Measurements from ENCODE around the gene DICER1. TPM values are rescaled to one million over a fixed set of nuclear protein-coding genes. Genes with fewer than 3 reads are reported as not detected.
"Not testable (repeated sequence)": the region's sequence is repeated elsewhere in the genome, so short reads cannot be mapped to it uniquely, and the experiment has no call there.

The DICER1 gene
- total RNA-seq, 1 donor from 2014 or later = 57.0 TPM

DNA sequence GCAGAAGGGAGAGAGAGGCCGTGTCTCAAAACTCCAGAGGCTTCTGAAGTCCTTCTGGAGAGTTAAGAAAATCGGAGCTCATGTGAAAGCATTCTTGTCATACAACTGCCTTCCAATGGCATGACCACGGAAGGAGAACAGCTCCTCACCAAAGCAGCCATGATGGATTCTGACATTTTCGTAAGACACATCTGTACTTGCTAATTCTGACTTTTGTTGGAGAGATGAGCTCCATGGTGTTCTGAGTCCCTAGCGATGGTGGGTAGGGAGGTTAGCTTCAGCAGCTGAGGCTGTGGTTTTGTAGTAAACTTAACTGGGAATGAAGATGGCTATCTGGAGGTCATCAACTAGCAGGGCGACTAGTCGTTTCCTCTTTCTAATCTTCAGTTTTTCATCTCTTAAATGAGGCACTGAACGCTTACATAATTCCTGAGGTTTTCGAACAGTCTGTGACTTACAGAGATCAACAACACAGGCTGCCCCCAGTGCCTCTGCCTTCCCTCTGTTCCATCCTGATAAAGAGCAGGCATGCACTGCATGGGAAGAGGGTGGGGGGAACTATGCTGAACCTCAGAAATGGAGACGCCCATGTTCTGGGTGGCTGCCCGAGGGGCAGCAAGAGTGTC is 28.6 kb upstream of the DICER1 start:
- intact Hi-C loops (cut with micrococcal nuclease) = no loop called here

DNA sequence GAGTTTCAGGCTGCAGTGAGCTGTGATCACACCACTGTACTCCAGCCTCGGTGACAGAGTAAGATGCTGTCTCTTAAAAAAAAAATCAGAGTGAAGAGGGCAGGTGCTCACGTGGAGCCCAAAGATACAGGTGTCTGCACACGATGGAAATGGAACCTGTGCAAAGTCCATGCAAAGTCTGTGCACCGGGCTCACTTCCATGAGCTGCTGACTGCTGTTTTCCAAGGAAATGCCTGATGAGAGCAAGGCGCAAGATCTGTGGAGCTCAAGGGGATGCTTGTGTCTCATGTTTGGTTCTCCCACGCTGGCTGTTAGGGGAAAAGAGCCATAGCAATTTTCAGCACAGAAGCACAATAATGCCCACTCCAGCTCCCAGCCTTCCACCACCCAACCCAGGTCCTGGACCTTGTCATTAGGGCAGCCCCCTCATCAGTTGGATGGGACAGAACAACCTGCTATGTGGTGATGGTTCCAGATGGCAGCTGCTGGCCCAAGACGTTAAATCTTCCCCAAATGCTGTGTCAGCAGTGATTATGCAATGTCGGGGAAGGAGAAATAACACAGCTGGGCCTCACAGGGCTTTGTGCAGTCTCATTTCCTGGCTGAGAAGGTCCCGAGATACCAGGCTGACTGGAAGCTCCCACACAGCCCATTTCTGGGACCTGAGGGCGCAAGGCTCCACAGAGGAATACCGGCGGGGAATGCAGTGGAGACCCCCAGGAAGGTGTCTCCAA is 27.9 kb upstream of the DICER1 start:
- intact Hi-C loops (cut with micrococcal nuclease) = no loop called here

DNA sequence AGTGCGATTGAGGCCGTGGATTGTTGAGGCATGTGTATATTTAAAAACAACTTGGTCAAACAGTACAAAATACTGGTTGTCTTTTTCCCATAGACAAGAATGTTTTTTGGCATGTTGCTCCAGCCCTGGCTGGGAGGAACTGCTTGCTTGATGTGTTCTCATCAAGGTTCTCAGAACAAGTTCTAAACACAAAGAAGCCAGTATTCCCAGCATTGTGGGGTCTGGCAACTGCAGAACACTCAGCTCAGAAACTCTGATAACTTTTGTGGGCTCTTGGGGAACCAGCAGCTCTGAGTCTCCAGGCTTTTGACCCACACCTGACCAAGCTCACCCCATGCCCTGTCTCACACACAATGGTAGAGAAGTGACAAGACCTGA is 27.1 kb upstream of the DICER1 start:
- intact Hi-C loops (cut with micrococcal nuclease) = no loop called here

DNA sequence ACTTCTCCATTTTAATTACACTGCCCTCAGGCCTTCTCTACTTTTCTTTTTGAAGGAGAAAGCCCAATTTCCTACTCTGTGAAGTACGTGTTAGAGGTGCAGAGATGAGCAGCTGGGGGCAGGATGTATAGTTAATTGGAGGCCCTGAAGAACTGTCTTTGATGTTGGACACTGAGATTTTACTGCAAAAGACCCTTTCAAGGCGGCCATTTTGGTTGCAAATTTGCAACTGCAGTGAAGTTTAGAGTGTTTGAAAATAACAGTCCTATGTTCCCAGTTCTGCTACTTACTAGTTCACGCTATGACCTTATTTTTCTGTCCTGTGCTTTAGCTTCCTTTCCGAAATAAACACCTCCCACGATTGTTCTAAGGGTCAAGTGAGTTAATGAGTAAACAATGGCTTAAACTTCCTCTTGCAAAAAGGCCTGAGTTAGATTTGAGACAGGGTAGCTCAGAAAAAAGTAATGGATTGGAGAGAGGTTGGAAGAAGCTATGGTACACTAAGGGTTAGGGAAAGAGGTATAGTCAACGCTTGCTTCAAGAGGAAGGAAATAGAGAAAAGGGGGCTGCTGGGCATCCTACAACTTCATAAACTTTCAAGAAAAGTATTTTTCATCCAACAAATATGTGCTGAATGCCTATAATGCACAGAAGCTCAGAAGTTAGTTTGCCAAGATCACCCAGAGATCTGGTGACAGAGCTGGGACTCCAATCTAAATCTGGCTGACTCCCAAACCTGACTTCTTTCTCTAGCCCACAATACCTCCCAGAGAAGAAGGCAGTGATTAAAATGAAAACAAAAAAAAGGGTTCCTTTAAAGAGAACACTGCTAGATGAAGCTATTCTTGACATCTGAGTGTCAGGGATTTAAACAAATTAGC is 26.4 kb upstream of the DICER1 start:
- intact Hi-C loops (cut with micrococcal nuclease) = no loop called here

DNA sequence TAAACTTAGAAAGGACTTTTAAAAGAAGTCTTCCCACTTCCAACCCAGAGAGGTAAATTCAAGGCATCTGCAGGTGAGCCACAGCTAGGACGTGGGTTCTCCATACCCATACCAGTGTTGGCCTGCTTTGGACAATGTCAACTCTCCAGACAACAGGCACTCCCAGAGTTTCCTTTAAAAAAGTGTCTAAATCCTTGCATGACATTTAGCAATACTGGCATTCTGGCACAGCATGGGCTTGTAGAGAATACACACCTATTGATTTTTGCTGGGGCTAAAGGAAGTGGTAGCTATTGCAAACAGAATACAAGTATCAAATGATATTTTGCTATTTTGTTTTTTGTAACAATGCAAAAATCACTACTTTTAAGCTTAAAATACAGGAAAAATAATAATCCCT is 25.8 kb upstream of the DICER1 start:
- intact Hi-C loops (cut with micrococcal nuclease) = no loop called here

DNA sequence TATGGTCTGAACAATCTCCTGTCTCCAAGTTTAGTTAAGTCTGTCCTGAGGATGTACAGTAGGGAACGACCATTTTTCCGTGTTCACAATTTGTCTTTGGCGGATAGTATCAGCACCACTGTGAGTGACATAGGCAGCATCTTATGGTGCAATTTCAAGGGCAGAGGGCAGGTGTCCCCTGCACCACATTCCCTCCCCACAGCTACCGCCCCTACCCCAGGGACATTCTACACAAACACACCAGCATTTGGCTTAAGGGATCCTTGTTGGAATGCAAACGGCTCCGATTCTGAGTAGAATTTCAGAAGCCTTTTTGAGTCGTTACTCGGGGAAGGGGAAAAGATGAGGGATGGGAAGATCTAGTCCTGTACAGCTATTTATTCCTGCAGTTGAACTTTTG is 25.1 kb upstream of the DICER1 start:
- intact Hi-C loops (cut with micrococcal nuclease) = no loop called here

DNA sequence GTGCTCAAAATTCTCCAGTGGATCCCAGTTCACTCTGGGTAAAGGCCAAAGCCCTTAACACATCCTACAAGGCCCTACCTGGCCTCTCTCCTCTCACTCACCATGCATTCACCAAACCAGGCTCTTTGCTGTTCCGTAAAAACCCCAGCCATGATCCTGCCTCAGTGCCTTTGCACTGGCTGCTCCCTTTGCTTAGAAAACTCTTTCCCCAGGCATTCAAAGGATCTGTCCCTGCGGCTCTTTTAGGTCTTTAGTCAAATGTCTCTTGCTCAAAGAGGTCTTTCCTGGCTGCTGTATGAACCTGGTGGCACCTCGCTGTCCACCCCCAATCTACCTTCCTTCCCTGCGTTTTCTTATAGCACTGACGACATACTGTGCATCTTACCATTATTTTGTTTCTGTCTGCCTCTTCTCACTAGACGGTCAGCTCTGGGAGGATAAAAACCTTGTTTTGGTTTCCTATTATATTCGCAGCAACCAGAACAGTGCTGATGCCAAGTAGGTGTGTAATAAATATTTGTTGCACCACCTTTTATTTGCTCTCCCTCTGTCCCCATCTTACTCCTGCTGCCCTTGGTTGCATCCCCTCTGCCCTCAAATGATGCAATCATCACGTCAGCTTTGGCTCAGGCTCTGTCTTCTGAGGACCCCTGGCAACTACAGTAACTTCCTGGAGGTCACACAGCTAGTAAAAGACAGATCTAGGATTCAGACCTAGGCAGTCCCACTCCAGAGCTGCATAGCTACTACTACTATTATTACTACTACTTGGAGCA is 23.8 kb upstream of the DICER1 start:
- intact Hi-C loops (cut with micrococcal nuclease) = no loop called here

DNA sequence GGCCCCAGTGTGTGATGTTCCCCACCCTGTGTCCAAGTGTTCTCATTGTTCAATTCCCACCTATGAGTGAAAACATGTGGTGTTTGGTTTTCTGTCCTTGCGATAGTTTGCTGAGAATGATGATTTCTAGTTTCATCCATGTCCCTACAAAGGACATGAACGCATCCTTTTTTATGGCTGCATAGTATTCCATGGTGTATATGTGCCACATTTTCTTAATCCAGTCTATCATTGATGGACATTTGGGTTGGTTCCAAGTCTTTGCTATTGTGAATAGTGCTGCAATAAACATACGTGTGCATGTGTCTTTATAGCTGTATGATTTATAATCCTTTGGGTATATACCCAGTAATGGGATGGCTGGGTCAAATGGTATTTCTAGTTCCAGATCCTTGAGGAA is 18.3 kb upstream of the DICER1 start:
- intact Hi-C loops (cut with micrococcal nuclease) = not testable (repeated sequence)

DNA sequence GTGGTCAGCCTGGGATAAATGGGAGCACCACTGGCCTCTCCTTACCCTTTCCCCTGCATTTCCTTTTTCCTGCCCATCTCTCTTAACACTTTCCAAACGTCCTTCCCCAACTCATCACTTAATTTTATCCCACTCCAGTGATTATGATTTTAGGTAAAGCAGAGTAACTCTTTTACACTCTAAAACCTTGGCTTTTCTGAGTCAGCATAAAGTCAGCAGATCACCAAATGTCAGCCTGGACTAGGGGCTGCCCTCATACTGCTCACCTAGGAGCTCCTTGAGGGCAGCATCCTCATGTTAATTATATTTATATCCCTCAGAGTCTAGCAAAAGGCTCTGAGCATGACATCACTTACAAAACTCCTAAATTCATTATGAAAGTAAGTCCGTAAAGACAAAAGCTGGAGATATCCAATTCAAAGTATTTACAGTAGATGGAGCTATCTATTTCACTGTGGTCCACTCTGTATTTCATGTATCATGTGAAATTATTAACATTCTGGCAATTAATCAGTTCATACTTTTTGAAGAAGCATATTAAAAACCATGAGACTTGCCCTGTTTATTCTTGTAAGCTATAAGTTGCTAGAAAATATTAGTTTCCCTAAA is 17.0 kb upstream of the DICER1 start:
- intact Hi-C loops (cut with micrococcal nuclease) = no loop called here

DNA sequence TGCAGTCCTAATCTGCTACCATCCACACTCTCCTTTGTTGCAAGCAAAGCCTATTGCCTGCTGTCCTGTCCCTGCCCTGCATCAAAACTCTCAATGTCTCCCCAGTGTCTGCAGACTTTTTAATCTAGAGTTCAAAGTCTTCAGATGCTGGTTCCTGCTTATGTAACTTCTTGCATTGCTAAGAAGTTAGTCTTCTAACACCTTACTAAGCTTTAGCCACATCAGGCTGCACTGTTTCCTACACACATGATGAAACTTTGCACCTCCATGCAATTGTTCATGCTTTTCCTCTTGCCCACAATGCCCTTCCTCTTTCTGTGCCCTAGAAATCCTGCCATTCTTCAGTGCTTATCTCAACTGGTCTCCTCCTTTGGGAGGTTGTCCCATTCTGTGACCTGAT is 16.2 kb upstream of the DICER1 start:
- intact Hi-C loops (cut with micrococcal nuclease) = no loop called here

DNA sequence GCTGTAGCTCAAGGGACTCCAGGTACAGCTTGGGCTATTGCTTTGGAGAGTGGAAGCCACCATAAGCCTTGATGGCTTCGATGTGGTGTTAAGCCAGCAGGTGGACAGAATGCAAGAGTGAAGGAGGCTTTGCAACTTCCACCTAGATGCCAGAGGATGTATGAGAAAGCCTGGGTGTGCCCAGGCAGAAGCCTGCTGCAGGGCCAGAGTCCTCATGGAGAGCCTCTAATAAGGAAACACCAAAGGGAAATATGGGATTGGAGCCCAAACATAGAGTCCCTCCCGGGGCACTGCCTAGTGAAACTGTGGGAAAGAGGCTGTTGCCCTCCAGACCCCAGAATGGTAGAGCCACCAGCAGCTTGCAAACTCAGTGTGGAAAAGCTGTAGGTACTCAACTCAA is 9.8 kb upstream of the DICER1 start:
- intact Hi-C loops (cut with micrococcal nuclease) = no loop called here

DNA sequence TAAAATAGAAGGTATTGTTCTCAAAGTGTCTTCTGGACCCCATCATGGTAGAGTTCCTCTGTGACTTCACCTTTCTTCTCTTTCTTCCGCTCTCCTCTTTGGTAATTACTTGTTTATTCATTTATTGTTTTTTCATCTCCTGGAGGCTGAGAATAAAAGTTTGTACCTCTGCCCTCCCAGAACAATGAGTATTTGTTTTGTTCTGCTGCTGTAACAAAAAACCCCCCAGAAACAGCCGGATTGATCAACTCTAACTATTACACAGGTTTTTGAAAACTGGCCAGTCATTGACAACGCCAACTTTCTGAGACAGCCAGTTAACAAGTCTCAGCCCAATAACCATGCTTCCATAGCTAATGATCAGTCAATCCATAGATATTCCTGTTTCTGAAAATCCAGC is 8.2 kb upstream of the DICER1 start:
- intact Hi-C loops (cut with micrococcal nuclease) = no loop called here

DNA sequence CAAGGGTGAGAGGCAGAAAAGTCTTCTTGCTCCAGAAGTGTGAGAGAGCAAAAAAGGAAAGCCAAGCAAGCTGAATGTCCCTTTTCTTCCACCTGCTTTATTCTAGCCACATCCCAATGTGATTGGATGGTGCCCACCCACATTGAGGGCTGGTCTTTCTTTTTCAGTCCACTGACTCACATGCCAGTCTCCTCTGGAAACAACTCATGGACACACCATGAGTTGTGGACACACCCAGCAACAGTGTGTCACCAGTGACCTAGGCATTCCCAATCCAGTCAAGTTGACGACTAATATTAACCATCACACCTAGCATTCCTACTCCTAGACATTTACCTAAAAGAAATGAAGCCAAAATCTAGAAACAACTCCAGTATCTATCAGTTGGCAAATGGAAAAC is 7.2 kb upstream of the DICER1 start:
- intact Hi-C loops (cut with micrococcal nuclease) = no loop called here

DNA sequence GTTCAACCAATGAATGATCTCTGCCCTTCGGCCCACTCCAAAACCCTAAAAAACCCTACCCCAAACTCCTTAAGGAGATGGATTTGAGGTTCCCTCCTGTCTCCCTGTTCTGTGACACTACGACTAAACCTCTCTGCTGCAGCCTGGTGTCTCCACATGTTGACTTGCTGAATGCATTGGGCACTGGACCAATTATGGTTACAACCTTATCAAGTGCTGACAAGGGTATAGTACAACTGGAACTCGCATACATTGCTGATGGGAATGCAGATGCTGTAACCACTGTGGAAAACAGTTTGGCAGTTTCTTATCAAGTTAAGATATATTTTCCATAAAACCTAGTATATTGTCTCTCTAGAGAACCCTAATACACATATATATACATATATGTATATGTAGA is 6.3 kb upstream of the DICER1 start:
- intact Hi-C loops (cut with micrococcal nuclease) = no loop called here

DNA sequence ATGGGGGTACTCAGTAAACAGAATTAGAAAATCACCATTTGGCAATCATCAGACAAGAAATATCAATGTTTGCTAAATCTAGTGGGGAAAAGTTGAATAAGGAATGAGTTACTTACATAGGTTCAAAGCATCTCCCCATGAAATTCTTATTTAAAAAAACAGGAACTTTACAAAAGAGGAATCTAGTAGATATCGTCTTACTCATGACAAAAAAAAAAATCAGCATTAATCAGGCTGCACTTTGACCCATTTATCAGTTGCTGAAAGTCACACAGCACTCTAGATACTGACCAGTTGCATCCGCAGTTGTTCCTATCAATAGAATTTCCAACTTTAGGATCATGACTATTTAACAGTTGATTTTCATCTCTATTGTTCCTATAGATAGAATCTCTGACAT is 5.8 kb upstream of the DICER1 start:
- intact Hi-C loops (cut with micrococcal nuclease) = no loop called here

DNA sequence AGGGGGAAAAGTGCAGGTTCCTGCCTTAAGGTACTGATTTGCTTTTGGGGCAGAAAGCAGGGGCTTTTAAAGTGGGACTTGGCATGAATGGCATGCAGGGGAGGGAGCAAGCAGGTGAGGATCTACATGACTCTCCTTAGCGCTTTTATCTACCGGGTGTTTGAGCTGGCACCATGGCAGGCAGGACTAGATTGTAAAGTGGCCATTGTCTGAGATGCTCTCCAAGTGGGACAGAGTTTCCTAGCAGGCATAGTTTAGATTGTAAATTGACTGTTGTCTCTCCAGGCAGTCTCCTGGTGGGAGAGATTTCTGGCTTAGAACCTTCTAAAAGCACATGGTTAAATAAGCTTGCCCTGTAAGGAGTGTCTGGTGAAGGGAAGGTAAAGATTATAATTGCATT is 5.3 kb upstream of the DICER1 start:
- intact Hi-C loops (cut with micrococcal nuclease) = no loop called here

DNA sequence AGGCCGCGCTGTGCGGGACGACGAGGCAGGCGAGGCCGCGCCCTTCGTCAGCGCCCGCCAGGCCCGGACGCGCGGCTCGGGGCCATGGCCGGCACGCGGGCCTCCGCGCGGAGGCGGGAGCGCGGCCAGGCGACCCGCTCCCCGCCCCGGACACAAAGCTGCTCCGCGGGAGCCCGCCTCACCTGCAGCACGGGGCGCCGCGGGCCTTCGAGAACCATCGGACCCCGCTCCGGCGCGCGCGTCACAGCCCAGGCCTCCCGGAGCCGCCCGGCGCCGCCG is 342 bp downstream of the DICER1 start:
- intact Hi-C loops (cut with micrococcal nuclease) = loop anchor here (5.0 kb wide), 4 partner anchors 110 to 1205 kb away; partner anchors contain the start of genes ATG2B, CLMN and GSKIP

DNA sequence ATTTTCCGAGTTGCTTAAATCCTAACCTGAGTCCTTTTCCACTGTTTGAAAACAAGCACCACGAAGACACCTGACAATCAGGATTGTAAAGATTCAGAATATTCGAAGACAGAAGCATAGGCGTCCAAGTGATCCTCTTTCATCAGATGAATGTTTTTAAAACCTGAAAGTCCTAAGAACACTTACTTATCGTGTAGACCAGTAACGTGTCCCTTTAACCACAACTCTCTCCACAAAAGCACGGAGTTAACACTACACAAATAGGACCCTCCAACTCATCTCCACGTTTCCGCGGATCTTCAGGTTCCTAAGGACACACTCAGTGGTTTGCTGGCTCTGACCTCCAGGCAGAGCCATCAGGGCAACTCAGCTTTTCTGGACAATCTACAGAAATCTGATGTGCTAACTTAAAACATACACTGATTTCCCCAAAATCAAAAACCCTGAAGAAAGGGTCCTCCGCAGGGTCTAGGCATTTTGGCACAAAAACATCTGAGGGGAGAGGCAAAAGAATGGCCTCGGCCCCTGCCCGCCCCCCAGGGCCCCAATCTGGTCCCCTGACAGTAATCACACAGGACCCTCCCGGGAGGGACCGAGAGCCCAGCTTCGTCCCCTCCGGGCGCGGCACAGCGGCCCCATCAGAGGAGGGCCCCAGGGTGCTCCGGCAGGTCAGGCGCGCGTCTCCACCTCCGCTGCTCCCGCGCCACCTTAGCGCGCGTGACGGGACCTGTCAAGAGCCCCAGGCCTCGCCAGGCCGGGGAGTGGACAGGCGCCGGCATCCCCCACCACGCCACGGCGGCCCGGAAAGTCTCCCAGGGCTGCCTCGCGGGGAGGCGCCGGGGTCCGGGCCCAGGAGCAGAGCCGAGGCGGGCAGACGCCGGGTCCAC is 925 bp downstream of the DICER1 start:
- intact Hi-C loops (cut with micrococcal nuclease) = loop anchor here (5.0 kb wide), 4 partner anchors 111 to 1206 kb away; partner anchors contain the start of genes ATG2B, CLMN and GSKIP

DNA sequence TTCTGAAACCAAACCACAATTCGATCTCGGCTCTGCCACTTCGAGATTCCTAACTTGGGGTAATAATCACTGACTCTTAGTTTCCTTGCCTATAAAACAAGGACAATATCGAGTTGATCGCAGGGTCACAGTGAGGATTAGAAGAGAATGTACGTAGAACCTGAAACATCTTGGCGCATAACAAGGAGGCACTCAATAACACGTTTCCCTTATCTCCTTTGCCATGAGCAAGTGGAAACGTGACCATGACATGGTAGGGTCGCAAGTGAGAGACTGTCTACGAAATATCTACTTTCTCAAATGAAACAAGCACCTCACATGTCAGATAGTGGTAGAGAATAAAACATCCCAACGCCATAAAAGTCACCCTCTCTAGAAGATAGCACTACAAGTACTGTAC is 2.3 kb downstream of the DICER1 start:
- intact Hi-C loops (cut with micrococcal nuclease) = loop anchor here (5.0 kb wide), 4 partner anchors 112 to 1207 kb away; partner anchors contain the start of genes ATG2B, CLMN and GSKIP

DNA sequence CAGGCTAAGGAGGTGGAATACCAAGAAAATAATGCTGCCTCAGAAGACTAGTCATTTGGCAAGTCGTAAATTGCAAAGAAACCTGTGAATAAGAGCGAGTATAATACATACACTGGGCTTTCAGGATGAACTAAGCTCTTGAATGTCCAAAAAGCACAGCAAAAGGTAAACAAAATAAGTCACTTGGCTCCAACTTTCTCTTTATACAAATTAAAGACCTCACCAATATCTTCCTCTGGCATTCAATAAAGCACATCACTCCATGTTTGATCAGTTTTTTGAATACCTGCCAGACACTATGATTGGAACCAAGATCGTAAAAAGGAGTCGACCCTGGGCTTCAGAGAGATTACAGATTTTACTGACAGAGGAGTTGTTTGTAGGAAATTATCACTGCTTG is 3.5 kb downstream of the DICER1 start:
- intact Hi-C loops (cut with micrococcal nuclease) = no loop called here

Data from T-helper 2 cell treated with Interferon-gamma antibody and Interleukin-4, amounts not matched to agents 100 ng/mL and 5 ng/mL, for 36 hours (primary cell).